Measurements from ENCODE around the gene ANKS3. TPM values are rescaled to one million over a fixed set of nuclear protein-coding genes. Genes with fewer than 3 reads are reported as not detected.

The ANKS3 gene
- total RNA-seq, 4 donors from 2014 or later, result 22.9 to 35.3 (median 25.1) TPM

DNA sequence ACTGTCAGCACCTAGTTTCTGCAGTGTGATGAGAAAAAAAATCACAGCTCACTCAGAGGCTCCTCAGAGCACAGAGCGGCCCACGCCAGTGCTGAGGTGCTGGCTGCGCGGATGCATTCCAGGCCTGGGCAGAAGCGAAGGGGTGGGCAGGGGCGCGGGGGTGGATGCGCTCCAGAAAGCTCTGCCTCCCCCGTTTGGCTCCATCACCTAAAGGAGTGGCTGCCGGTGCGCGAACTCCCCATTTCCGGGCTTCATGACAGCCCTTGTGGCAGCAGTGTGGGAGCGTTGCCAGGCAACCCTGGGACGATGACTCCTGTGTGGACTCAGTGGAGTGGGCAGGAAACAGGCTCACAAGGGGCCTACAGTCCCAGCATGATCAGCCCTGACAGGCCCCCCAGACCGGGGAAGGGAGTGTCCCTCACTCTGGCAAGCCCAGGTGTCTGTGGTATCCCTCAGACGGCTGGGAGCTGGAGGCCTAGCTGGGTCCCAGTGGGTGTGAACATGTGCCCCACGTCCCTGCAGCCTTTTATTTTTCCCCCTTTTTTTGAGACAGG is 73.5 kb downstream of the ANKS3 start:
- 5 to 16% methylated on average over 6 to 7 of the region's 18 CpGs for WGBS, 2 donors
- peak overlapping the region; percentile 61 to 91 (median 71) for H3K27ac ChIP-seq

DNA sequence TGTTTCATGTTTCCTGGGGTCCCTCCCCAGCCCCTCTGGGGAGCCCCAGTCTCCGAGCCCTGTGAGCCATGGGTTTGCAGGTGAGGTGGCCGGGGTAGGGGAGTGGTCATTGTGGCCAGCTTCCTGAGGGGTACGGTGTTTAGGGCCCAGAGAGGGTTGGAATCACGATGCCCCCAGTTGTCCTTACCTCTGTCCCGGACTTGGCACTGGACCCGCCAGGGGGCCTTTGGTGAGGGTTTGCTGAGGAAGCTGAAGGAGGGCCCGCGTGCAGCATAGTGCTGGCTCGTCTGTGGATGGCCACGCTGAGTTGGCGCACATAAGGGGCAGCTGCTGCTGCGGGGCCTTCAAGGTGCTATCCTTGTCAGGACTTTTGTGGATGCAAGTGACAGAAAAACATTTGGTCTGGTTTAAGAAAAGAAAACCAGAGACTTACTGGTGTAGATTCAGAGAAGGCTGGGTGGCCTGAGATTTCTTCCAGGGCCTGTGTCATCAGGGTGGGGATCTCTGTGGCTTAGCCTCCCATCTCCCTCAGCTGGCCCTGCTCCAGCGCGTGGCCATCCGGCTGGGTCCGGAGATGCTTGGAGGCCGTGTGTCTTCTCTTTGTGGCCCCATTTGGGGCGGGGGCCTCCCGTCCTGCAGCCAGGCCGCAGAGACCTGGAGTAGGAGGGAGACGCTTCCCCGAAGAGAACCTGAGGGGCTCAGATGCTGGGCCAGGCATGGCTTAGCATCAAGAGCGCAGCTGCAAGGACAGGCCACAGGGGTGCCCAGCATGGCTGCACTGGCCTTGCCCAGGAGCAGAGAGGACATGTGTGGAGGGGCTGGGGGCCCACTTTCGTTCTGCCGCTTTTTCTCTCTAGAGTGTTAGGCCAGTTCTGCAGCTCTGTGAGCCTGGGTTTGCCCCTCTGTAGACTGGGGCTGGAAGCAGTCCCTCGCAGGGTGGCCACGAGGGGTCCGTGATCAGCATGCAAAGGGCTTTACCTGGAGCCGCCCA is 74.4 kb downstream of the ANKS3 start:
- peak overlapping the region; percentile 56 to 71 (median 56) for H3K27ac ChIP-seq
- intact Hi-C loops (cut with DNase I), result no loop called here
- no peak overlapping the region for H3K4me3 ChIP-seq (replicated peaks in 1 of 3)
- no peak for TF ChIP-seq POLR2A (IDR thresholded peaks at IDR 0.05)
- no peak for TF ChIP-seq CTCF (IDR thresholded peaks at IDR 0.05)
- no peaks in the 10 kb centered on the region for H3K27me3 ChIP-seq
- no peak for DNase-seq
- H3K4me1 ChIP-seq, result peaks cover 40 to 50% of the 10 kb centered on the region in 2 donors
- H3K9me3 ChIP-seq, result no peaks in the 10 kb centered on the region
- H3K36me3 ChIP-seq, result peaks cover 16 to 20% of the 10 kb centered on the region in 2 donors
- WGBS, 2 donors, result 82 to 86% methylated on average over 21 to 23 of the region's 29 CpGs

More for the DNA sequence above, 73.5 kb downstream of the ANKS3 start:
- Histone ChIP-seq H3K27me3 (no peaks in the 10 kb centered on the region), H3K4me3 (replicated peaks in 1 of 3) (no peak overlapping the region), H3K9me3 (no peaks in the 10 kb centered on the region), H3K4me1 (peaks cover 37 to 49% of the 10 kb centered on the region in 2 donors), H3K36me3 (peaks cover 14 to 20% of the 10 kb centered on the region in 2 donors)
- no peak for TF ChIP-seq CTCF (IDR thresholded peaks at IDR 0.05)
- TF ChIP-seq POLR2A (IDR thresholded peaks at IDR 0.05), result no peak
- intact Hi-C loops (cut with DNase I), result no loop called here
- peak; percentile 99 to 100 for DNase-seq

- peaks cover 59 to 67% of the 10 kb centered on the region in 2 donors for H3K4me1 ChIP-seq
- 92 to 96% methylated on average over 20 to 24 of the region's 25 CpGs for WGBS, 2 donors
- no peak overlapping the region for H3K4me3 ChIP-seq (replicated peaks in 1 of 3)
- H3K27me3 ChIP-seq, result no peaks in the 10 kb centered on the region
- DNase-seq, result no peak
- no peaks in the 10 kb centered on the region for H3K9me3 ChIP-seq
- no peak overlapping the region for H3K27ac ChIP-seq
- H3K36me3 ChIP-seq, result peaks cover 16 to 27% of the 10 kb centered on the region in 2 donors
- intact Hi-C loops (cut with DNase I), result no loop called here
- TF ChIP-seq POLR2A (IDR thresholded peaks at IDR 0.05), result no peak
- TF ChIP-seq CTCF (IDR thresholded peaks at IDR 0.05), result no peak
Observed at GRCh38 chr16:4656695-4657686, 77.1 kb downstream of the ANKS3 start.

DNA sequence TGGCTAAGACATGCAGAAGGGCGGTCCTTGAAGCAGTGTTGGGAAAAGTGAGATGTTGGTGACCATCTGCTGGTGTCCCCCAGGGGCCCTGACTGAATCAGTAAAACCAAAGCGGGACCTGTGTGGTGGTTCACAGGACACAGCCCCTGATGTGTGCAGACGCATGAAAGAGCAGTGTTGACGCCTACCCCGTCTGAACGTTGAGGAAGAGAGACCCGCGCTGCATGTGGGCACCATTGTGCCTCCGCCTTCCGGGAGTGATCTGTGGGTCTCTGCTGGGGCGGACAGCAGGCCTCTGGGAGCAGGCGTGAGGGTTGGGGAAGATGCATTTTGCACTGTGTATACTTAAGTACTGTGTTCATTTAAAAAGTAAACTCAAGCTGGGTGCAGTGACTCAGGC is 77.8 kb downstream of the ANKS3 start:
- TF ChIP-seq CTCF (IDR thresholded peaks at IDR 0.05) (no peak), POLR2A (IDR thresholded peaks at IDR 0.05) (no peak)

More for the DNA sequence above, 77.8 kb downstream of the ANKS3 start:
- no peaks in the 10 kb centered on the region for H3K9me3 ChIP-seq
- DNase-seq, result no peak
- WGBS, 2 donors, result 94 to 95% methylated on average over 12 of the region's 12 CpGs
- no peak overlapping the region for H3K27ac ChIP-seq
- H3K27me3 ChIP-seq, result no peaks in the 10 kb centered on the region
- H3K4me1 ChIP-seq, result peaks cover 53 to 63% of the 10 kb centered on the region in 2 donors
- intact Hi-C loops (cut with DNase I), result no loop called here
- H3K36me3 ChIP-seq, result peaks cover 16 to 29% of the 10 kb centered on the region in 2 donors
- no peak overlapping the region for H3K4me3 ChIP-seq (replicated peaks in 1 of 3)

Data from thyroid gland (tissue), 4 donors.